NB4 (cell line): Measurements from ENCODE around the gene FAM237B.

Experiments used
- DNase-seq: peaks from one replicate; pipeline ENCODE4 v3.0.0; 2010; ENCODE audit warnings: low read depth
- H3K4me3 ChIP-seq: one replicate; pipeline ENCODE4 v1.5.1; 2011; ENCODE audit warnings: mild to moderate bottlenecking, low read depth, low read length, moderate library complexity
- MYC ChIP-seq: IDR thresholded peaks from 2 replicates; pipeline ENCODE4 v1.6.1; 2011; ENCODE audit warnings: low read depth, low read length
- POLR2A ChIP-seq: IDR thresholded peaks from 2 replicates; pipeline ENCODE4 v1.6.1; 2011; ENCODE audit warnings: mild to moderate bottlenecking; ENCODE audit not compliant: insufficient read length; ENCODE audit errors: extremely low read depth
- TF ChIP-seq, protein P1 (sequence below): IDR thresholded peaks from one replicate; pipeline ENCODE4 v1.5.1; 2012; ENCODE audit warnings: low read depth, low read length
- TF ChIP-seq, protein P2 (sequence below): IDR thresholded peaks from 2 replicates; pipeline ENCODE4 v1.6.1; 2011; ENCODE audit warnings: low read depth, low read length

The FAM237B gene

DNA sequence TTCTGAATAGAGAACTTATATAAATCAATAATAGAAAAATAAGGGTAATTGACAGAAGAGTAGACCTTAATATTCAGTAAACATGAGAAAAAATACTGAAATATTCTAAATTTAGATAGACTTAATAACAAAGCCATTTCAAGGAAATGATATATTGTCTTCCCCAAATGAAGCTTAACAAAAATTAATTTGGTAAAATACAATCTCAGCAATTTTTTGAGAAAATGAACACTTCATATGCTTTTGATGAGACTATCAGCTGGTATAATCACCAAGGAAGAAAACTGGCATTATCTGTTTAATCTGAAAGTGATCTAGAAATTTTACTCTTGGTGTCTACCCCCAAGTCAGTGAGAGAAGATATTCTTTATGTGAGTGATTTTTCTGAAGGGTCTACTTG is 1.7 kb upstream of the FAM237B start:
- H3K4me3 ChIP-seq, result no peak overlapping the region
- TF ChIP-seq POLR2A, result no peak
- TF ChIP-seq, protein P1, sequence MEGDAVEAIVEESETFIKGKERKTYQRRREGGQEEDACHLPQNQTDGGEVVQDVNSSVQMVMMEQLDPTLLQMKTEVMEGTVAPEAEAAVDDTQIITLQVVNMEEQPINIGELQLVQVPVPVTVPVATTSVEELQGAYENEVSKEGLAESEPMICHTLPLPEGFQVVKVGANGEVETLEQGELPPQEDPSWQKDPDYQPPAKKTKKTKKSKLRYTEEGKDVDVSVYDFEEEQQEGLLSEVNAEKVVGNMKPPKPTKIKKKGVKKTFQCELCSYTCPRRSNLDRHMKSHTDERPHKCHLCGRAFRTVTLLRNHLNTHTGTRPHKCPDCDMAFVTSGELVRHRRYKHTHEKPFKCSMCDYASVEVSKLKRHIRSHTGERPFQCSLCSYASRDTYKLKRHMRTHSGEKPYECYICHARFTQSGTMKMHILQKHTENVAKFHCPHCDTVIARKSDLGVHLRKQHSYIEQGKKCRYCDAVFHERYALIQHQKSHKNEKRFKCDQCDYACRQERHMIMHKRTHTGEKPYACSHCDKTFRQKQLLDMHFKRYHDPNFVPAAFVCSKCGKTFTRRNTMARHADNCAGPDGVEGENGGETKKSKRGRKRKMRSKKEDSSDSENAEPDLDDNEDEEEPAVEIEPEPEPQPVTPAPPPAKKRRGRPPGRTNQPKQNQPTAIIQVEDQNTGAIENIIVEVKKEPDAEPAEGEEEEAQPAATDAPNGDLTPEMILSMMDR, result no peak
- no peak for TF ChIP-seq MYC
- TF ChIP-seq, protein P2, sequence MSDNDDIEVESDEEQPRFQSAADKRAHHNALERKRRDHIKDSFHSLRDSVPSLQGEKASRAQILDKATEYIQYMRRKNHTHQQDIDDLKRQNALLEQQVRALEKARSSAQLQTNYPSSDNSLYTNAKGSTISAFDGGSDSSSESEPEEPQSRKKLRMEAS, result no peak
- no peak for DNase-seq

DNA sequence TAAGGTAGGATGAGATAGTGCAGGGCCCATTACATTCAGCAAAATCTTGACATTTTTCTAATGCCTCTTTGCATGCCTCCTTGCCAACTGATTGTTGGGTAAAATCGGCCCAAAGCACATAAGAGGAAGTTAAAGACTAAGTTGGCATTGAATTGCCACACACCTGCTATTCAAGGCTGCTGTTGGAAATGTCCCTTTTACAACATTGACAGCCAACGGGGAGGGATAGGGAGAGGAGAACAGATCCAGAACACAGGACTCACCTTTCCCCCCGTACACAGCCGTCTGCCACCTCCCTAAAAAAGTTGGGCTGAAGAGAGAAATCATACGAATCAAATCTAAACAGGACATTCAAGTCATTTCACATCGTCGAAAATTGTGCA is 695 bp downstream of the FAM237B start:
- DNase-seq, result no peak
- H3K4me3 ChIP-seq, result no peak overlapping the region
- TF ChIP-seq MYC (no peak), POLR2A (no peak)
- TF ChIP-seq, protein P2, result no peak
- TF ChIP-seq, protein P1, result no peak

DNA sequence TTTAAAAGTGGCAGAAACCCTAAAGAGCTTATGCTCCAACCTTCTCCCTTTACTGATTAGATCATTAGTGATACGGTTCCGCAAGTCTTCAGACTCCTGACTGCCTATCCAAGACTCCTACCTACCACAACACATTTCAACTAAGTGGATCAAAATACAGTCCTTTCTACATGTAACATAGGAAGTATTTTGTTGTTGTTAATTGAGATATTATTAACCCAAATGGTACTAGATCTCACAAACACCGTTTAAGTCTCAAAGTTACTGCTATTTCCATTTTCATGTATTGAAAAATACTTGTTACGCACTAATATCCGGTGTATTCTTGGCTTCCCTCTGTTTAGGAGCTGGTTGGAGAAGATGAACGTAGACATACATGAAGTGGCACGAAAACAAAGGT is 1.1 kb downstream of the FAM237B start:
- TF ChIP-seq MYC (no peak), POLR2A (no peak)
- TF ChIP-seq, protein P2, result no peak
- TF ChIP-seq, protein P1, result no peak
- H3K4me3 ChIP-seq, result no peak overlapping the region
- no peak for DNase-seq

DNA sequence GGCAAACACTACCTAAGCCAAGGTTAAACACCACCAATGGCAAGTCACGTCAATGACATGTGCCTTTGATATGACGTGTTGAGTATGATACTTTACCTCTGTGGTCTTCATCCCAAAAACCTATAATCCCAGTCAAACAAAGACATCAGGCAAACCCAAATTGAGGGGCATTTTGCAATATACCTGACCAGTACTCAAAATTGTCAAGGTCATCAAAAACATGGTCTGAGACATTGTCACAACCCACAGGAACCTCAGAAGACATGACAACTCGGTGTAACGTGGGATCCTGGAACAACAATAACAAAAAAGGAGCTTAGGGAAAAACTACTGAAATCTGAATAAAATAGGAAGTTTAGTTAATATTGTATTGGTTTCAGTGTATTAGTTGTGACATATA is 7.2 kb downstream of the FAM237B start:
- no peak for DNase-seq
- TF ChIP-seq MYC (no peak), POLR2A (no peak)
- TF ChIP-seq, protein P2, result no peak
- TF ChIP-seq, protein P1, result no peak

DNA sequence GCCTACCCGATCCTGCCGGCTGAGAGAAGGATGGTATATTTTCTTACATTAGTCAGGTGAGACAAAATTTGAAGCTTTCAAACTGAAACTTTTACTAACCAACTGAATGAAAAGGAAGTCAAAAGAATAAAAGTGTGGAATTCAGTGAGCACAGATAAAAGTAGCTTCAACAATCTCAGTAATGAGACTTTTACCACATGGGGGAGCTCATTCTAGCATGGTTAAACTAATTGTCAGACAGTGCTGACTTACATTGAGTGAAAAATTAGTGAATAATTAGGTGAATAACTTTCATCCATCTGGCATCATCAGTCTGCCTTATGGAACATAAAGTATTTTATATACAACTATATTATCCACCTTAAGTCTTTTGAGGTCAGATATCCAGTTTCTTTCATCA is 8.4 kb downstream of the FAM237B start:
- TF ChIP-seq POLR2A, result no peak
- TF ChIP-seq, protein P1, result peak; percentile 22
- no peak overlapping the region for H3K4me3 ChIP-seq
- peak; percentile 21 for DNase-seq

More for the DNA sequence above, 7.2 kb downstream of the FAM237B start:
- H3K4me3 ChIP-seq, result no peak overlapping the region

DNA sequence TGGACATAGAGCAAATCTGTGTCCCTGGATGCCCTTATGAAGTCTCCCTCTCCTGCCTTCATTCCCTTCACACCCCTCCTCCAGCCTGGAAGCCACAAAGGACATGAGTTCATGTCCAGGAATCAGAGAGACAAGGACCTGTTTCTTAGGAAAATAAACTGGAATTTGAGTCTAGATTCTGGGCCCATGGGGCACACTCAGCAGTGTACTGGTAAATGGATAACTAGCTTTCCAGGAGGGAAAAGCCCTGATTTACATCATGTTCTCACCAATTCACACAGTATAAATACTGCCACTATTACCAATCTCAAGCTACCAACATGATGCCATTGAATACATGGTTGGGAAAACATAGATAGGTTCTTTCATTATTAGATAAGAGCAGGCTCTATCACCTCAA is 9.9 kb downstream of the FAM237B start:
- DNase-seq, result no peak
- no peak overlapping the region for H3K4me3 ChIP-seq
- TF ChIP-seq, protein P1, result no peak
- TF ChIP-seq POLR2A (no peak), MYC (no peak)
- TF ChIP-seq, protein P2, result no peak
